Measurements from ENCODE around the gene VPS13D.

The VPS13D gene

DNA sequence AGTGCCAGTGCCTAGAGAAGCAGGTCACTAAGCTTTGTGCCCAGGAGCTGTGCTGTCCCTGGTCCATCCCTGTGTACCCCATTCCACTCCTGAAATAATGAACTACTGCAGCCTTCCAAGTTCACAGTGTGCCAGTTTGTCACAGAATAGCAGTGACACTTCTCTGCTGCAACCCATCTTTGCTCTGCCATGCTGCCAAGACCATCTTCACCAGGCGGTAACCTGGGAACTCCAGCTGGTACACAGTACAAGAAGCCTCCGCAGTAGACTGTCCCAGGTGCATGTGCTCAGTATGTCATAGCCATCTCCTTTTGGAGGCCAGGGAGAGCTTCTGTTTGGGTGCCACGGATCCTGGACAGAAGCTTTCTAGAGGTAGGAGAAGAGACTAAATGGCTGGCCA, 250.2 kb downstream of the VPS13D start:
- no peak for DNase-seq (ENCODE audit: low spot score)
- in situ Hi-C loops (cut with MboI; ENCODE audit: low sequenced_read_pairs, unreplicated experiment), result no loop called here

DNA sequence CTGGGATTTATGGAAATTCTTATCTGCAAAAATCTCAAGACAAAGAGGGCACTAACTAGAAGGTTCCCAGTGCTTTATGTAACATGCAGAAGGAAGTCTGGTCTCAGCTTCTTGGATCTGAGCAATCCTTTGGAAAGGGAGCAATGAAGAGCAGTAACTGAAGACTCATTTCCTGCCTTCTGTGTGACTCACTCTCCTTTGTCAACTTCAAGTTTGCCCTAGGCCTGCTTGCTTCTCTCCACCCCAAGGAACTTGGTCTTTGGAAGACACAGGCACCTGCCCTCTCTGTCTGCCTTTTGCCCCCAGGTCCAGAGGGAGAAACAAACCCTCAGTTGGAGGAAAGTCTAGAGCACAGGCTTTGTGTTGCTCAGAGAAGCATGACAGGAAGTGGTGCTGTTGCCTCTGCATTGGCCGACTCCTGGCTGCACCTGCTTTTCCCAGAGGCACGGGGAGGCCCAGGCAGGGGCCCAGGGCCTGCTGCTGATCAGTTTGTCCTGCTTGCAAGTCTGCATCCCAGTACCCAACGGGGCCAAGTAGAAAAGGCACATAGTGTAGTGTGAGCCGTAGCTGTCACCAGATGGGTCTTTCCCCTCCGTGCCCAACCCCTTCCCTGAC, 251.0 kb downstream of the VPS13D start:
- DNase-seq (ENCODE audit: low spot score), result peak; percentile 42
- in situ Hi-C loops (cut with MboI; ENCODE audit: low sequenced_read_pairs, unreplicated experiment), result no loop called here
- TF ChIP-seq, protein P1, sequence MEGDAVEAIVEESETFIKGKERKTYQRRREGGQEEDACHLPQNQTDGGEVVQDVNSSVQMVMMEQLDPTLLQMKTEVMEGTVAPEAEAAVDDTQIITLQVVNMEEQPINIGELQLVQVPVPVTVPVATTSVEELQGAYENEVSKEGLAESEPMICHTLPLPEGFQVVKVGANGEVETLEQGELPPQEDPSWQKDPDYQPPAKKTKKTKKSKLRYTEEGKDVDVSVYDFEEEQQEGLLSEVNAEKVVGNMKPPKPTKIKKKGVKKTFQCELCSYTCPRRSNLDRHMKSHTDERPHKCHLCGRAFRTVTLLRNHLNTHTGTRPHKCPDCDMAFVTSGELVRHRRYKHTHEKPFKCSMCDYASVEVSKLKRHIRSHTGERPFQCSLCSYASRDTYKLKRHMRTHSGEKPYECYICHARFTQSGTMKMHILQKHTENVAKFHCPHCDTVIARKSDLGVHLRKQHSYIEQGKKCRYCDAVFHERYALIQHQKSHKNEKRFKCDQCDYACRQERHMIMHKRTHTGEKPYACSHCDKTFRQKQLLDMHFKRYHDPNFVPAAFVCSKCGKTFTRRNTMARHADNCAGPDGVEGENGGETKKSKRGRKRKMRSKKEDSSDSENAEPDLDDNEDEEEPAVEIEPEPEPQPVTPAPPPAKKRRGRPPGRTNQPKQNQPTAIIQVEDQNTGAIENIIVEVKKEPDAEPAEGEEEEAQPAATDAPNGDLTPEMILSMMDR (IDR thresholded peaks at IDR 0.05; ENCODE audit: borderline replicate concordance, control extremely low read depth, extremely low read depth, insufficient read depth, missing control alignments), result no peak

More for the DNA sequence above, 250.2 kb downstream of the VPS13D start:
- TF ChIP-seq, protein P1 (IDR thresholded peaks at IDR 0.05; ENCODE audit: borderline replicate concordance, control extremely low read depth, extremely low read depth, insufficient read depth, missing control alignments), result no peak

DNA sequence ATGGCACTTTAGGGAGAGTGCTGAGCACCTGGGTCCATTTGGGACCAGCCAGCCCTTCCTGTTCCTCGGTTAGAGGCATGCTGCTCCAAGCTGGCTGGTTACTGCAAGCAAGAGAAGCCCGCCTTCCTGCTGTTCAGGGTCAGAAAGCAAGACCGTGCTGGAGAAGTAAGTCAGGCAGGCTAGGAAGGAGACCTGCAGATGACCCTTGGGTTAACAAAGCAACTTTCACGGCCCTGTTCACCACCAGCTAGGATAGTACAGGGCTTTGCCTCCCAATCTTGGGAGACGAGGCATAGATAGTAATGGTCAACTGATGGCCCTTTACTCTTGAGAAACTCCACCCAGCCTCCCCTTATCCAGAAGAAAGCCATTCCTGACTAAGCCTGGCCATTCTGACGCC, 252.1 kb downstream of the VPS13D start:
- no peak for DNase-seq (ENCODE audit: low spot score)
- in situ Hi-C loops (cut with MboI; ENCODE audit: low sequenced_read_pairs, unreplicated experiment), result no loop called here
- TF ChIP-seq, protein P1 (IDR thresholded peaks at IDR 0.05; ENCODE audit: borderline replicate concordance, control extremely low read depth, extremely low read depth, insufficient read depth, missing control alignments), result no peak

DNA sequence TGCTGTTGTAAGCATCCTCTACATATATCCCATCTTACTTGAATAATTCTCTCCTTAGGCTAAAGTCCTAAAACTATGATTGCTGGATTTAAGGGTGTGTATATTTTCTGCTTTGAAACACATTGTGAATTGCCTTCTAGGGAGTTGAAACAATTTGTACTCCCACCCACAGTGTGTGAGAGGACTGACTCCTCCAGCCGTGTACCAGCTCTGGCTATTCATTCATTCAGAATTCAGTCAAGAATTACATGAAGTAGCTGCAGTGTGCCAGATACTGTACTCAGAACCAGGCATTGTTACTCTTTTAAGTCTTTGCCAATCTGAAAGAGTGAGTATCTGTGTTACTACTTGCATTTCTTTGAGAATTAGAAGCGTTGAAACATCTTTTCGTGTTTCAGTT, 253.2 kb downstream of the VPS13D start:
- DNase-seq (ENCODE audit: low spot score), result no peak
- TF ChIP-seq, protein P1 (IDR thresholded peaks at IDR 0.05; ENCODE audit: borderline replicate concordance, control extremely low read depth, extremely low read depth, insufficient read depth, missing control alignments), result no peak
- in situ Hi-C loops (cut with MboI; ENCODE audit: low sequenced_read_pairs, unreplicated experiment), result no loop called here

DNA sequence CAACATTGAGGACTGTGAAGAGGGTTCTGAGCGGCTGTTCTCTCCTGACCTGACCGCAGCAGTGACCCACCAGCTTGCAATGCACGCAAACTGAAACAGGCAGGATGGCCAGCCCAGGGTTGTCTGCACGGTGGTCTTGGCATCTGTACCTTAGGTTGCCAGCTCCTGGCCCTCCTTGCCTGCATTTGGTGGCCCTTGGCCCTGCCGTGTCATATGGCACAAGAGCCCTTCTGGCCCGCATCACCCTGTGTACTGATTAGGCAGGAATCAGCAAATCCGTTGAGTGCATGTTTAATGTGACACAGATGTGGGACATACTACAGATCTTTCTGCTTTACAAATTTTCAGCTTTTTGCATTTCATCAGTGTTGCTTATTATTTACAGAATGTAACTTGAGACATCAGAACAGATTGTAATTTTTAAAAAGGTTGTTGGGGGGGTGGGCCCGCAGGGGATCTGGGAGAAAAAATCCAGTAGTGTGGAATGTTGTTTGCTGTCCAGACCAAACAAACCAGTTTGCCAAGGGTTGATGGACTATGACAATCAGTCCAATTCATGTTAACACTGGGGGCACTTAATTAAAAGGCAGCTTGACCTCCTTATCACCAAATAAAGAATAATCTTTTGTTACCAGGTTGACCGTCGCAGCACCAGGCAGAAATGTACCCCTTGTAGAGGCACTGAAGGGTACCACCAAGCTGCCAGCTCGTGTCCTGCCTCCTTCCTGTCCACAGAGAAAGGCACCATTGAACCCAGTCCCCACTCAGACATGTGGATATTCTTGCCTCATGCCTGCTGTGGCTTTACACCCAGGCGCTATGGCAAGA, 255.6 kb downstream of the VPS13D start:
- DNase-seq (ENCODE audit: low spot score), result no peak
- in situ Hi-C loops (cut with MboI; ENCODE audit: low sequenced_read_pairs, unreplicated experiment), result no loop called here
- TF ChIP-seq, protein P1 (IDR thresholded peaks at IDR 0.05; ENCODE audit: borderline replicate concordance, control extremely low read depth, extremely low read depth, insufficient read depth, missing control alignments), result no peak

DNA sequence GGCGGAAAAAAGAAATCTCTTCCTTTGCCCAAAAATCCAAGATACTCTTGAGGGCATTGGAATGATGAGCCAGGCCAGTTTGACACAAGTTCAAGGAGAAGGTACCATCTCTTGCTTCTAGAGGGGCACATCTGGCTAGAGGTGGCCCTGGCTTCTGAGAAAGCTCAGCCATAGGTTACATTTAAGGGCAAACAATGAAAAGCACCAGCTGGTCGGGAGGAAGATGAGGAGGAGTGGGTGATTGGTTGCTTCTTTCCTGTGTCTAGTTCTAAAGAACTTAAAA, 256.2 kb downstream of the VPS13D start:
- in situ Hi-C loops (cut with MboI; ENCODE audit: low sequenced_read_pairs, unreplicated experiment), result no loop called here
- no peak for DNase-seq (ENCODE audit: low spot score)
- TF ChIP-seq, protein P1 (IDR thresholded peaks at IDR 0.05; ENCODE audit: borderline replicate concordance, control extremely low read depth, extremely low read depth, insufficient read depth, missing control alignments), result no peak

All from GM13976 (cell line).